NCI-H1436 treated with DMSO at 0.1 percent for 48 hours (cell line): ENCODE results near the gene ERN1.

Source experiments
- DNase-seq: peaks from one replicate; lab custom pipeline; 2025; lab: John Stamatoyannopoulos, UW

The ERN1 gene

DNA sequence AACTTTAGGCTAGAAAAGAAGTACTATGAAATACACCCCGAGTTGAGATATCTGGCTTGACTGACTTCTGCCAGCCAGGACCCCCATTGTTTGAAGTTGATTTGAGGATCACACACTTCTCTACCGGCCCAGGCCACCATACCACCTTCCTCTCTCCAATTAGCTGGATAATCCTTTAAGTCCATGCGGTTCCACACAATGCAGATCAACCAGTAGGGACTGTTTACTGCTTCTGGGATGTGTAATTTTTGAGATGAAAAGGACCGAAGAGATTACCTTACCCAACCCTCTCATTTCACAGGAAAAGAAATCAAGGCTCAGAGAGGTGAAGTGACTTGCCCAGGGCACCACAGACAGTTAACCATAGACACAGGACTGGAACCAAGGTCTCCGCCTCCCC, 20.5 kb downstream of the ERN1 start:
- DNase-seq: no peak

DNA sequence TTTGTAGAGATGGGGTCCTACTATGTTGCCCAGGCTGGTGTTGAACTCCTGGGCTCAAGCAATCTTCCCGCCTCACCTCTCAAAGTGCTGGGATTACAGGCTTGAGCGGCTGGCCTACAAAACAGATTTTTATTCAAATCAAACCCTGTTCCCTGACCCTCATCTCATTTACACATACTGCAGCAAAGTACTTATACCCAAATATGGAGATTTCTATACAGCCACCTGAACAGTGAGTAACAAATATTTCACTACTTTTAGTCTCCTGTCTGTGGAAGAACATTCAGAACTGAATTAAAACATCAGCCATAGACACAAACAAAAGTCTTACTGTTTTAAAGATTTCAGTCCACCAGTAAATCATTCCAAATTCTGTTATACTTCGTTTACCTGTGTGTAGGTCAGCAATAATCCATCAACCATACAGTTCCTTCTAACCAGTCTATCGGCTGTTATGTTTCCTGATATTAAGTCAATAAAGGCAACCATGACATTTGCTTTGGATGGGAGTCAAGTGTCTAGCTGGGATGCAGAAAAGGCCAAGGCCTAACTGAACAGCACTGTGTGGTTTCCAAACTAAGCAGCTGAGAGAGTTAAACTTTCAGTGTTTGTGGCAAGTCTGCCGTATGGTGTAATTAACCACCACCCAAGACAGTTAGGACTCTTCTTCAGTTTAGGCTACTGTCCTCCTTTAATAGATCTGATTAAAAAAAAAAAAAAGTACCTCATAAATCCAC, 22.3 kb downstream of the ERN1 start:
- DNase-seq: no peak

DNA sequence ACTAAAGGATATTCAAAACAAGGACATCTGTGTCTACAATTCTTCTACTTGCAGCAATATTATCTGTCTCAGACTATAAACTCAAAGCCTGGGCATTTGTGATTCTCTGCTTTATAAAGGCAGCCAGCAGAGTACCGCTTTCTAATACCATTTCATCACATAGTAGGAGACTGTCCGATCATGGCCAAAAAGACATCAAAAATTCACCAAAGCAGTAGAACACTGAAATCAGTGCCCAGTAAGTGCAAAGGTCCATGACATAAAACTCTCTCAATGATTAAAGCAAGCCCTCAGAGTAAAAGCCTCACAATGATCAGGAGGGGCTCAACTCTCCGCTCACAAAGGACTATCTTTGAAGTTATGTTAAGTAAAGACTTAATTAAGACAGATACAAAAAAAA, 23.0 kb downstream of the ERN1 start:
- no peak for DNase-seq

DNA sequence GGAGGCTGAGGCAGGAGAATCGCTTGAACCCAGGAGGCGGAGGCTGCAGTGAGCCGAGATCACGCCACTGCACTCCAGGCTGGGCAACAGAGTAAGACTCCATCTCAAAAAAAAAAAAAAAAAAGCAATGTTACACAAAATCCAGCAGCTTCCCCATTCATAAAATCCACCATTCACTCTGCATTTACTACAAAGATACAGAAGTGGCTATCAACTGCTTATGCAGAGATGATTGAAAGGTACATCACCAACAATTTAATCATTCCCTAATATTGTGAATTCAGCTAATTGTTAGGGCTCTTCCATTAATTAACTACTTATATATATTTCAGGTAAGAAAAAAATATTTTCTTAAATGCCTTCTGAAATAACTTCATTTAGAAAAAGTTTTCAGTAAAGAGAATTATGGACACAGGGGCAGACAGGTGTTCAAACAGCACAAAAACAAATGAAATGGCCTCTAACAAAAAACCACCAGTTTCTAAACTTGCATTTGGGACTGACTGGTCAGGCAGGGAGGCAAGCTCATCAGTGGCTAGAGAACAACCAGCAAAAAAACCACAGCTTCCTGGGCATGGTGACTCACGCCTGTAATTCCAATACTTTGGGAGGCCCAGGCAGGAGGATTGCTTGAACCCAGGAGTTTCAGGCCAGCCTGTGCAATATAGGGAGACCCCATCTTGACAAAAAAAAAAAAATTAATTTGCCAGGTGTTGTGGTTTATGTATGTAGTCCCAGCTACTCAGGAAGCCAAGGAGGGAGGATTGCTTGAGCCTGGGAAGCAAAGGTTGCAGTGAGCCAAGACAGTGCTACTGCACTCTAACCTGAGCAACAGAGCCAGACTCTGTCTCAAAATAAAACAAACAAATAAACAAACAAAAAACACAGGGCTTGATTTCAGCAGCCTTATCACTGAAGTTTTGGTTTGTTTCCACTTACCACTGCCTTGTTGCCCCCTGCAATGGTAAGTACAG, 26.3 kb downstream of the ERN1 start:
- no peak for DNase-seq

DNA sequence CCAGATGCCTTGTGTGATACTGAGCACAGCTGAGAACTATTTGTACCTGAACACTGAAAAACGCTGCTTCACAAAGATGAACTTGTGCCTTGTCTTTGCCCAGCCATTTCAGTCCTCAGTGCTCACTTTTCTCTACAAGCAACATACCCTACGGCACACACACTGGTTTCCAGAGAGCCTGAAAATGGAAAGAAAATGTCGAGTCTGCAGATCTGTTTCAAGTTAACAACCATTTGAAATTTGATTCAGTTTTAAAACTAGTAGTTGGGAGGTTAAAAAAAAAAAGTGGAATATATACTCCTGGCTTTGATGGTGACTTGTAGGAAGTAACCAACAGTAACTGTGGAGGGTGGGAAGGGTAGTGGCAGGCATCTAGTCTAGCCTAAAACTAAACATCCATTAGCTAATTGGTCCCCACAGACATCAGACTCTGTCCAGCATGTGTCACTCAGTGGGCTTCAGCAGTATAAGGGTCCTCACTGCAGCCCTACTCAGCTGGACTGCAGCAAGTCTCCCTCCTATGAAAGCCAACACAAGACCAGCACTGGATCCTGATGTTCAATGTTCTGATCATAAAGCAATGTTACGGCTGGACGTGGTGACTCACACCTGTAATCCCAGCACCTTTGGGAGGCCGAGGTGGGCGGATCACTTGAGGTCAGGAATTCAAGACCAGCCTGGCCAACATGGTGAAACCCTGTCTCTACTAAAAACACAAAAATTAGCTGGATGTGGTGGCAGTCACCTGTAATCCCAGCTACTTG, 27.1 kb downstream of the ERN1 start:
- DNase-seq: no peak

DNA sequence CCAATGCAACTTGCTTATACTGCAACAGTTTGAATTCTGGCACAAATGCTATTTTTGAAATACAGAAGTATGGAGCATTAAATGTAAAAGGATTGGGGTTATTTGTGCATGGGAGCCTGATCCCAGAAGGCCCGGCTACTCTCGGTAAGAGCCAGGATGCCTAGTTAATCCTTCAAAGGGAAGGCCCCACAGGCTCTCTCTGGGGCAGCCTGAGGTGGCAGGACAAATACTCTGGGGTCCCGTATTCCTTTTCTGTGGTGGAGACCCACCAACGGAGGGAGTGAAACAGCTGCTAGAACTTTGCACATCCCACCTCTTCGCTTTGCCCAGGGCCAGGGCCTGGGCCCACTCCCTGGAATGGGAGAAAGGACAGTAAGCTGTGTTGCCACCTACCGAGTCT, 30.4 kb downstream of the ERN1 start:
- no peak for DNase-seq

DNA sequence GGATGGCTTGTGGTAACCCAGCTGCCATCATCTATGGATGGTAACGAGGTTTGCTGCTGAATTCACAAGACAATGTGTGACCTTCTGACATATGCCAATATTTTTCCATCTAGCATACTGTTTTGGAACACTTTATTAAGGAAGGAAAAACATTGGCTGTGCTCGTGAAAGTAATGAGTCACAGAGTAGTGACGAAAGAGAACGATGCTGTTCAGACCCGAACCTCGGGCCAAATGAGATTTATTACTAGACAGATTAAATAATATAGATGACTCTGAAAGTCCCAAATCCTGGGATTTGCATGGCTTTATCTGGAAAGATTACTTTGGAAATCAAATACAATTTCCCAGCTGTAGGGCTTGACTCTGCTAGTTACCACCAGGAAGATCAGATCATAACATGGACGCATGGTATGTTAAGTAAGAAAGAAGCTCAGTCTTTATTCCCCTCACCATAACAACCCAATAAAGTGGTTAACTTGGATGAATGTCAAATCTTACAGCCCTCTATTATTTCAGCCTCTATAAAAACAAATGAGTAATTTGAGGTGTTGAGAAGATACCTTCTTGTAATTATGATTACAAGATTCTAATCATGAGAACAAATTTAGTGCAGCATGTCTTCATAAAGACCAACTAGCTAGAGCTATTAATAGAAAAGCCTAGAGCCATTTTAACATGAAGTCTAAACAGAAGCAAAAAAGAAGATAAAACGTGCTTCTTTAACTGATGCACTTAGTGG, 32.6 kb downstream of the ERN1 start:
- DNase-seq: no peak

DNA sequence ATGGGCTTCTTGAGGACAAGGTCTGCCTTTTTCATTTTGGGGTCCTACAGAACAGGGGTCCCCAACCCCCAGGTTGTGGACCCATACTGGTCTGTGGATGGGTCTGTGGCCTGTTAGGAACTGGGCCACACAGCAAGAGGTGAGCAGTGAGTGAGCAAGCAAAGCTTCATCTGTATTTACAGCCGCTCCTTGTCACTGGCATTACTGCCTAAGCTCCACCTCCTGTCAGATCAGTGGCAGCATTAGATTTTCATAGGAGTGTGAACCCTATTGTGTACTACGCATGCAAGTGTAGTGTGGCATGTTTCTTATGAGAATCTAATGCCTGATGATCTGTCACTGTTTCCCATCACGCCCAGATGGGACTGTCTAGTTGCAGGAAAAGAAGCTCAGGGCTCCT, 33.9 kb downstream of the ERN1 start:
- DNase-seq: no peak

DNA sequence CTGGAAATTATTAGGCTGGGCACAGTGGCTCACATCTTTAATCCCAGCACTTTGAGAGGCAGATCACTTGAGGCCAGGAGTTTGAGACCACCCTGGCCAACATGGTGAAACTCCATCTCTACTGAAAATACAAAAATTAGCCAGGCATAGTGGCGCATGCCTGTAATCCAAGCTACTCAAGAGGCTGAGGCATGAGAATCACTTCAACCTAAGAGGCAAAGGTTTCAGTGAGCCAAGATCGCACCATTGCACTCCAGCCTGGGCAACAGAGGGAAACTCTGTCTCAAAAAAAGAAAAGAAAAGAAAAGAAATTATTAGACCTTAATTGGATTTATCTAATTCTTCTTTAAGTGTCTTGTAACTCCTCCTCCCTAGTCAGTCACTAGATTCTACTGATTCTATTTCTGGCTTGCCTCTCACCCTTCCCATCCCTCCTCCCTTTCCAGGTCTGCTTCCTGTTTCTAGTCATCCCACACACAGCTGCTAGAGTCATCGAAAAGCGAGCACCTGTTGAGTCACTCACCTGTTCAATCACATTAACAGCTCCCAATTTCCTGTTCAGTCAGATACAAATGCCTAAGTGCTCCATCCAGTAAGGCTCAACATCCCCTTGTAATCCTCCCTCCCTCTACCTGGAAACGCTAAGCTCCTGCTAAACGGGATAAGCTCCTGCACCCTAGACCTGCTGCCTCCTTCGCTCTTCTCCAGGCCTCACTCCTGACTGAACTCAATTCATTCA, 34.6 kb downstream of the ERN1 start:
- no peak for DNase-seq

DNA sequence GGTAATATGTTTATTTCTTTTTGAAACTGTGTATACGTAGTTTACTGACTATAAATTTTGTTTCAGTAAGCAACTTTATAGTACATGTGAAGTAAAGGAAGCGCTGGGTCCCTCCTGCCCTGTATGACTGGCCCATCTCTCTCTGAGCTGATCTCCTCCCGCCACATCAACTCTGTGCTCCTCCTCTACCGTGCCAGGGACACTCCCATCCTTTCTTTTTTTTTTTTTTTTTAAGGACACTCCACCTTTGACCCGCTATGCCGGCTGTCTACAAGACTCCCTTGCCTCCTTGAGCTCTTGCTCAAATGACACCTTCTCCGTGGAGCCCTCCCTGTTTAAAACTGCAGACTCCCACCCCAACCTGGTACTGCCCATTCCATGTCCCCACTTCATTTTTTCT, 35.5 kb downstream of the ERN1 start:
- no peak for DNase-seq

DNA sequence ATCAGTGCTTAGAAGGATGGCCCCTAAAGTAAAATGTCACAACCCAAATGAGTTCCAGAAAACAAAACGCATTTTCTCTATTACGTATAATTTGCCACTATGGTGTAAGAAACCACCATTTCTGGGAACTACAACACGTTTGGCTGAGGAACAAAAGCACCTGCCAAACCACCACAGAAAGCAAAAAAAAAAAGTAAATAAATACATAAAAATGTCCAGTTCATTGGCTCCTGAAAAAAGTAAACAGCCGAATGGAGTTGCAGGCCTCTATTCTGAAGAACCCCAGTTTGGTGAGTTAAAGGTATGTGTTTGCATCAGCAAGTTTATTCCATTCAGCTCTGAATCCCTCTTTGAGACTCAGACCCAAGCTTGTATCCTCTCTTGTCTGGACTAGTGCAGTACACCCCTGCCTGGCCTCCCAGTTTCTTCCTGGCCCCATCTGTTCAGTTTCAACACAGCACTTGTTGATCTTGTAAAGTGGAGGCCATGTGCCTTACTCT, 36.9 kb downstream of the ERN1 start:
- DNase-seq: no peak

DNA sequence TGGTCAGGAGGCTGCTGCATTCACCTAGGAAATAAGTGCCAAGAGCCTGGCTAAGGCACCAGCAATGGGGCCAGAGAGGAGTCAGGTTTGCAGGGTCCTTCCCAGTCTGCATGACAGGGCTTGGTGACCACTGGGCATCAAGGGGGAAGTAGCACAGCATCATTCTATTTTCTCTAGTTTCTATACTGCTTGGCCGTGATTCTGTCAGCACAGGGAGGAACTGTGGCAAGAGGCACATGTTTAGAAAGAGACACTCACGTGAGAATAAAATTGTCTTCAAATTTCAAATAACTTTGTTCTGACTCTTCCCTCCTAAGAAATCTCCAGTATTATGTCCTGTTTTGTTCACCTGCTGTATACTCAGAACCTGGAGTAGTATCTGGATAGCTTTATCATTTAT, 37.8 kb downstream of the ERN1 start:
- no peak for DNase-seq

DNA sequence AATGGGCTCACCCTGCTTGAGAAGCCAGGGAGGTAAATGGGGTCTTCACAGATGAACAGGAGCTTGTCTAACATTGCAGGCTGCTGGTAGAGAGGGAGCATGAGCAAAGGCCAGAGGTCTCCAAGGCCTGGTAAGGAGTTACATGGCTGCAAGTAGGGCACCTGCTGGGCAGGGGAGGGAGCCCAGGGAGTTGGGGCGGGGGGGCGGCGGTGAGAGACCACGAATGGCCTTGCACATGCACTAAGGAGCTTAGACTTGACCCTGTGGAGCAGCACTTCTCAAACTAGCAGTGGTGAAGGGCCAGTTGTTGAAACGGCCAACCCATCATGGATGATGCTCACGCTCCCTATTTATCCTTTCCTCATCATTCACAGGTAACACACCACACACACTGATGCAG, 38.4 kb downstream of the ERN1 start:
- DNase-seq: no peak

DNA sequence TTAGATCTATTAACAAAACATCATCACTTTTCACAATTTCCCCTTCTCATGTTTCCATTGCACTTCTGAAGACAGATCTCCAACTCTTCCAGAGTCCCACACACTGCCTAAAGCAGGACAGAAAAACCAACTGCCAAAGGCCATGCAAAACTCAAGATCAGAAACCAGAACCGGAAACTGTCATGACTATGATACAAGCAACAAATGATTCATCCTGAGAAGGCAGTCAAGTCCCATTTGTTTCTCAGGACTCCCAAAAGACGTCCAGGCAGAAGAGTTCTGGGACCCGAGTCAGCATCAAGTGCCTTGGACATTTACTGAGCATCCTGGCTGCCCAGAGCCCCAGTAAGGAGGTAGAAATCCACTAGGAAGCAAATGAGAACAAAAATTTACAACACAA, 38.8 kb downstream of the ERN1 start:
- DNase-seq: no peak

DNA sequence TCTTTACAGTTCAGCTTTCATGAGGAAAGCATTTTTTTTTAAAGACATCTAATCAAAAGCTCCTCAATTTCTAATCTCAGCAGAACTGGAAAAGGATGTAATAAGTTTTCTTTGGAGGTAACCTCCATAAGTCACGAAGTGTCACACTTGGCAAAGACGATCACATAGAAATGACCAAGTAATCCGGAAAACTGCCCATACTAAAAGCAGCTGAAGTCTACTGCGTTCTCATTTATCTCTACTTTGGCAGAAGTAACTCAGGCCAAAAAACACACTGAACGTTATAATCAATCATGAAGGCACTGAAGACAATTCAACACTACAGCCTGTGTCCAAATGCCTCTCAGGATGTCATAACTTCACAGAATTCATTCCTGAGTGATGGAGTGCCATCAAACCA, 39.8 kb downstream of the ERN1 start:
- DNase-seq: no peak

DNA sequence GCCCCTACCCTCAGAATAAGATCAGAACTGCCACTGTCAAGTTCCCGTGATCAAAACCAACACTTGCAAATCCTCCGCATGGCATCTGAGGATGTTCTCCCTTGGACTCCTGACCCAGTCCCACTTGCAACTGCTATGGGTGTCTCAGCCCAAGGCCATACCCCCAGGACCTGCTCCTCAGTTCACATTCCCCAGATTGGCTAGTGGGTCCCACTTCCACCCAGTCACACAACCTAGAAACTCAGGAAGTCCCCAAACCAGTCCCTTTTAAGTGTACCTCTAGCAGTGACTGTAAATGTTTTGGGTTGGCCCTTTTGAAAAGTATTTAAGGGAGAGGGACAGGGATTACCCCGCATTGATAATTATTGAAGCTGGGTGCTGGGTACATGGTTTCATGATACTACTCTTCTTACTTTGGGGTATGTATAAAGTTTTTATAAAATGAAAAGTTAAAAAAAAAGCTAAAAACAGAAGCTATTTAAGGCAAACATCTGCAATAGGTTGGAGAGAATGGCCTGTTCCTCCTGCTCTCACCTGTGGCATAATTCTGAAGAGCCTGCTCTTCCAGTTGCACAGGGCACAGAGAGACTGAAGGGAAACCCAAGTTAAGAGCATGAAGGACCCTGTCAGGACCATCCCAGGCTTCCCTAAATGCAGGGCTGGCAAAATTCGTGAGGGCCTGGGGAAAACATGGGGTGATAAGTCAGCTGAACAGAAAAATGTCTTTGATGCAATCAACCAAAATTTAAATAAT, 42.5 kb downstream of the ERN1 start:
- no peak for DNase-seq

DNA sequence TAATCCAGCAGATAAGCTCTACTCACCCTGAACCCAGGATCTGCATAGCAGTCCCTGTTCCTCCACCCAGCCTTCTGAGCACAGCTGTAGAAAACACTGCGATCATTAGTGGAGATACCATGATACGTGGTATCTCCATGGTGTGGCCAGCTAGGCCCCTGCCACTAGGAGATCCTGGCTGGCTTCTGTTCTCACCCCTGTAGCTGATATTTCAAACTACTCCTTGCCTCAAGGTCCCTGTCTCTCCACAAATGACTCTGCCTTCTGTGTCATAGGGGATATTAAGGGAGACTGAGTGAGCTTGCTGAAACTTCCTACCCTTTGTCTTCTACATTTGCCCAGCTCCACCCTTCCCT, 44.3 kb downstream of the ERN1 start:
- no peak for DNase-seq

DNA sequence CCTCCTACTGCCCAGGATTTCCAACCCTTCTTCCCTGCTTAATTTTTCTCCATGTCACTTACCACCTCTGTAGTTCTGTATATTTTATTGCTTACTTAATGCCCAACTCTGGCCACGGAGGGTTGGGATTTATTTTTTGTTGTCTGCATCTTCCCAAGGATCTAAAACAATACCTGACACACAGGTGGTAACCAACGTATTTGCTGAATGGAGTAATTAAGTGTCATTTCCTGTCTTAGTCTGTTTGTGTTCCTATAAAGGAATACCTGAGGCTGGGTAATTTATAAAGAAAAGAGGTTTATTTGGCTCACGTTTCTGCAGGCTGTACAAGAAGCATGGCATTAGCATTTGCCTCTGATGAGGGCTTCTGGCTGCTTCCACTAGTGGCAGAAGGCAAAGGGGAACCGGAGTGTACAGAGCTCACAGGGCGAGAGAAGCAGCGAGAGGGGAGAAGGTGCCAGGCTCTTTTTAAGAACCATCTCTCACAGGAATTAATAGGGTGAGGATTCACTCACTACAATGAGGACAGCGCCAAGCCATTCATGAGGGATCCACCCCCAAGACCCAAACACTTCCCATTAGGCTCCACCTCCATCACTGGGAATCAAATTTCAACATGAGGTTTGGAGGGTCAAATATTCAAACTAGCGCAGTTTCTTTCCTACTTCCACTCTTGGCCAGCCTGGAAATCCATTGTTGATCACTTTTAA, 44.8 kb downstream of the ERN1 start:
- DNase-seq: no peak

DNA sequence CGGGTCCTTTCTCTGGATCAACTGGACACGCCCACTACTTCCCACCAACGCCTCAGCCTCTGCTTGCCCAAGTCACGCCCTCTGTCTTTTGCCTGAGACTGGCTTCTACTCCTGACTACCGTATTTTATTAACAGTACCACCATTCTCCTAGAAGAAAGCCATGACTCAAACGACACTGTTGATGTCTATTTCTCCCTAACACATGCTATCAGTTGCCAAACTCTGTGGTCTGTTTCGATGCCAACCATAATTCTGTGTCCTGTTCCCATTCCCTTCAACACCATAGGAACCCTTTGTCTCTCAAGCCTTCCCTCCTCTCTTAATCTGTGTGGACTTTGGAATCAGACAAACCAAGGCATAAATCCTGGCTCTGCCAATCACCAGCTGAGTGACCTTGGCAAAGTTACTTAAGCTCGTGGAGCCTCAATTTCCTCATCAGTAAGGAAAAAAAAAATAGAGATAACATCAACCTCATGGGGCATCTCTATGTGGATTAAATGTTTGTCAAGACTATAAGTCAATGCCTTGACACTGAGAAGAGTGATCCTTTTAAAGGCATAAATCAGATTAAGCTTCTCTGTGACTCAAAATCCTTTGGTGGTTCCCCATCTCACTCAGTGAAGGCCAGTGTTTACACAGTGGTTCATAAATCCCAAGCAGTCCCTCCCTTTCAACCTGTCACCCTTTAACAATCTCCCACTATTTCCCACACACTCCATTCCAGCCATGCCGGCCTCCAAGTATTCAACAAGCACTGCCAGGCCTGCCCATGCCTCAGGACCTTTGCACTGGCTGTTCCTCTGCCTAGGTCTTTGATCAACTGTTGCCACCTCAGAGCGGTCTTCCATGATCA, 45.6 kb downstream of the ERN1 start:
- DNase-seq: no peak
